OCI-LY7 (cell line): ENCODE measurements around the gene UBL4A.

Experiments used
- EZH2phosphoT487 ChIP-seq: fragments of 200-600 bp; sonication (generic); IDR thresholded peaks from 2 replicates; pipeline ENCODE4 v1.6.1; 2018; ENCODE audit warnings: low read depth, borderline replicate concordance, mild to moderate bottlenecking, mixed run types, antibody characterized with exemption, low read length, moderate library complexity, mixed read lengths
- TF ChIP-seq, protein P1 (sequence below): fragments of 200-600 bp; sonication (generic); conservative IDR thresholded peaks from 2 replicates; pipeline ENCODE4 v1.5.1; 2014; ENCODE audit warnings: mild to moderate bottlenecking, antibody characterized with exemption, low read length, moderate library complexity, mixed read lengths

DNA sequence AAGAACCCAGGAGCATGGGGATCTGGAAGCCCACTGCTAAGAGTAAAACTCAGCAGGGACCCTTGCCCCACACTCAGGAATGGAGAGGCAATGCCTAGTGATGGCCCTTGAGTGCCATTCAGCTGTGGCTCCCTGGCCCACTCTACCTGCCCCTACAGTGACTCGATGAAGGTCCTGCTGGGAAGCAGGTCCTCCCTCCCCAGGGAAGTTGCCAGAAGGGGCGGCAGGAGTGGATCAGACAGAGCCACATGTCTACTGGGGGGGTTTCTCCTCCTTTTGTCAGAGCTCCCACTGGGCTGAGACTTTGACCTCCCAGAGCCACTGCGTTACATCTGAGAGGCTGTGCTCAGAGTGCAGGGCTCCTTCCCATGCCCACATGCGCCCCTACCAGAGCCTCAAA lies 2.8 kb upstream of the UBL4A start:
- TF ChIP-seq, protein P1, sequence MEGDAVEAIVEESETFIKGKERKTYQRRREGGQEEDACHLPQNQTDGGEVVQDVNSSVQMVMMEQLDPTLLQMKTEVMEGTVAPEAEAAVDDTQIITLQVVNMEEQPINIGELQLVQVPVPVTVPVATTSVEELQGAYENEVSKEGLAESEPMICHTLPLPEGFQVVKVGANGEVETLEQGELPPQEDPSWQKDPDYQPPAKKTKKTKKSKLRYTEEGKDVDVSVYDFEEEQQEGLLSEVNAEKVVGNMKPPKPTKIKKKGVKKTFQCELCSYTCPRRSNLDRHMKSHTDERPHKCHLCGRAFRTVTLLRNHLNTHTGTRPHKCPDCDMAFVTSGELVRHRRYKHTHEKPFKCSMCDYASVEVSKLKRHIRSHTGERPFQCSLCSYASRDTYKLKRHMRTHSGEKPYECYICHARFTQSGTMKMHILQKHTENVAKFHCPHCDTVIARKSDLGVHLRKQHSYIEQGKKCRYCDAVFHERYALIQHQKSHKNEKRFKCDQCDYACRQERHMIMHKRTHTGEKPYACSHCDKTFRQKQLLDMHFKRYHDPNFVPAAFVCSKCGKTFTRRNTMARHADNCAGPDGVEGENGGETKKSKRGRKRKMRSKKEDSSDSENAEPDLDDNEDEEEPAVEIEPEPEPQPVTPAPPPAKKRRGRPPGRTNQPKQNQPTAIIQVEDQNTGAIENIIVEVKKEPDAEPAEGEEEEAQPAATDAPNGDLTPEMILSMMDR, result no peak
- no peak for TF ChIP-seq EZH2phosphoT487
